Measurements from ENCODE around the gene CEBPB.

Gene CEBPB

GRCh38 chr20:50190251-50191064 lies at the start of gene CEBPB:
Gene CEBPB (plus strand): TSS chr20:50190830. CDS start chr20:50191034, 204 bp downstream.
- H3K4me1 ChIP-seq (ENCODE audit: control insufficient read depth, insufficient read depth, low read length): peaks cover 35% of the 10 kb centered on the region
- H3K27me3 ChIP-seq (ENCODE audit: control insufficient read depth in 1 of 2, insufficient read depth in 2 of 2, low read length in 2 of 2): no peaks in the 10 kb centered on the region
- H3K4me3 ChIP-seq (ENCODE audit: low read length in 2 of 2): peak within 1 kb of the TSS; percentile 88 to 98
- peak within 1 kb of the TSS; percentile 97 for H3K27ac ChIP-seq (ENCODE audit: low read length)
- peaks cover 8 to 14% of the 10 kb centered on the region in 2 donors for H3K36me3 ChIP-seq (ENCODE audit: control insufficient read depth in 2 of 2, insufficient read depth in 2 of 2, low read length in 2 of 2)
- peak within 1 kb of the TSS; percentile 97 to 100 for H3K9ac ChIP-seq (ENCODE audit: low read length in 2 of 2)
- H3K9me3 ChIP-seq (ENCODE audit: control insufficient read depth in 2 of 2, low read length in 2 of 2): no peaks in the 10 kb centered on the region

DNA sequence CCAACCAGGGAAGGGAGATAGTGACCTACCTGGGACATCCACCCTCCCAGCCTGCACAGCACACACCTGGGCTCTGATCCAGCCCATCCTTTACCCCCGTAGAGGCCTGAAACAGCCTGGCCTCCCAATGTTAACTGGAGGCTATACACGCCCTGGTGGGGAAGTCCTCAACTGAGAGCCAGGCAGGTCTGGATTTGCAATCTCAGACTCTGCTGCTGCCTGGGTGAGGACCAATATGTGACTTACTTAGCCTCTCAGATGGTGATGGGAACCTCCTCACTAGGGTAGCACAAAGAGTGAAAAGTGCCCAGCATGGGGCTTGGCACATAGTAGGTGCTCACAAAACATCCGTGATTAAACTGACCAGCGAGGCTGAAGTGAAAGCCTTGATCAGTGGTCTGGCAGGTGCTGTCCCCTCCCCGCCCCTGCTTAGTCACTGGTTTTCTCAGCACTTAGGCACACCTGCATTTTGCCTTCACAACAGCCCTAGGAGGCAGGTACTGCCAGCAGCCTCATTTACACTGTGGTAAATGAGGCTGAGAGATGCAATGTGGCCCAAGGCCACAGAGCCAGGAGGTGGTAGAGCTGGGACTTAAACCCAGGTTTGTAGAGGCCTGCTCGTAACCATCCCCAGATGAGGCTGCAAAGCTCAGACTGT lies 49.5 kb upstream of the CEBPB start:
- no peaks in the 10 kb centered on the region for H3K27me3 ChIP-seq (ENCODE audit: control insufficient read depth in 1 of 2, insufficient read depth in 2 of 2, low read length in 2 of 2)
- H3K9me3 ChIP-seq (ENCODE audit: control insufficient read depth in 2 of 2, low read length in 2 of 2): no peaks in the 10 kb centered on the region
- H3K4me1 ChIP-seq (ENCODE audit: control insufficient read depth, insufficient read depth, low read length): peaks cover 20% of the 10 kb centered on the region
- peaks cover 12 to 25% of the 10 kb centered on the region in 2 donors for H3K36me3 ChIP-seq (ENCODE audit: control insufficient read depth in 2 of 2, insufficient read depth in 2 of 2, low read length in 2 of 2)
- no peak overlapping the region for H3K4me3 ChIP-seq (ENCODE audit: low read length in 2 of 2)
- H3K27ac ChIP-seq (ENCODE audit: low read length): no peak overlapping the region
- H3K9ac ChIP-seq (ENCODE audit: low read length in 2 of 2): no peak overlapping the region

GRCh38 chr20:50141811-50142561 lies 48.6 kb upstream of the CEBPB start:
- Histone ChIP-seq H3K9me3 (ENCODE audit: control insufficient read depth in 2 of 2, low read length in 2 of 2) (no peaks in the 10 kb centered on the region), H3K9ac (ENCODE audit: low read length in 2 of 2) (no peak overlapping the region), H3K27ac (ENCODE audit: low read length) (no peak overlapping the region), H3K4me3 (ENCODE audit: low read length in 2 of 2) (no peak overlapping the region), H3K27me3 (ENCODE audit: control insufficient read depth in 1 of 2, insufficient read depth in 2 of 2, low read length in 2 of 2) (no peaks in the 10 kb centered on the region), H3K4me1 (ENCODE audit: control insufficient read depth, insufficient read depth, low read length) (peaks cover 23% of the 10 kb centered on the region), H3K36me3 (ENCODE audit: control insufficient read depth in 2 of 2, insufficient read depth in 2 of 2, low read length in 2 of 2) (peaks cover 12 to 25% of the 10 kb centered on the region in 2 donors)

DNA sequence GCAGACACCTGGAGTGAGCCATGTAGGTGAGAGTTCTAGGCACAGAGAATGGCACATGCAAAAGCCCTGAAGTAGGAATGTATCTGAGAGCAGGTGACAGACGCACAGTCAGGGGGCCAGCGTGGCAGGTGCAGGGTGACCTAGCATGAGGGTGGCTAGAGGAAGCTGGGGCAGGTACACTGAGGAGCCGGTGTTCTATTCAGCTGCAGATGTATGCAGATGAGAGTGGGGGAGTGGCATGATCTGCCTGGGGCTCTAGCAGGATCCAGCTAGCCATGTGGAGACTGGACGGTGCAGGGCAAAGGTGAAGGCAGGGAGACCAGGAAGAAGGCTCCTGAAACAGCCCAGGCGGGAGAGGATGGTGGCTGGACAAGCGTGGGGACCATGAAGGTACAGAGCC lies 47.8 kb upstream of the CEBPB start:
- Histone ChIP-seq H3K36me3 (ENCODE audit: control insufficient read depth in 2 of 2, insufficient read depth in 2 of 2, low read length in 2 of 2) (peaks cover 17 to 25% of the 10 kb centered on the region in 2 donors), H3K27ac (ENCODE audit: low read length) (no peak overlapping the region), H3K4me1 (ENCODE audit: control insufficient read depth, insufficient read depth, low read length) (peaks cover 25% of the 10 kb centered on the region), H3K9me3 (ENCODE audit: control insufficient read depth in 2 of 2, low read length in 2 of 2) (no peaks in the 10 kb centered on the region), H3K27me3 (ENCODE audit: control insufficient read depth in 1 of 2, insufficient read depth in 2 of 2, low read length in 2 of 2) (no peaks in the 10 kb centered on the region), H3K4me3 (ENCODE audit: low read length in 2 of 2) (no peak overlapping the region), H3K9ac (ENCODE audit: low read length in 2 of 2) (peak overlapping the region in 1 of 2 donors; percentile 36)

DNA sequence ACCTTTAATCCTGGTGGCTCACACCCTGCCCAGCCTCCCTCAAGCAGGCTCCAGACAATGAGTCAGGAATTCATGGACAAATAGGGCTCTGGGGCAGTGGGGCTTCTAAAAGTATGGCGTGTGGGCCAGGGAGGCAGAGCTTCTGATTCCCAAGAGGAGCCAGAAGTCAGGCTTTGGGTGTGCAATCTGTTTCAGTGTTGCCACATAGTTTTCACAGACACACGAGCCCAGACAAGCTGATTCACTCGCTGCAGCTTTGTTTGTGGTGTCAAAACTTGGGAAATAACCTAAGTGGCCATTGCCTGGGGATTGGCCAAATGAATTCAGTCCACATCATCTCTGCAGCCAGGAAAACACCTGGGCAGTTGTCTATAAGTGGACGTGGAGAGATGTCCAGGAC lies 46.3 kb upstream of the CEBPB start:
- Histone ChIP-seq H3K4me1 (ENCODE audit: control insufficient read depth, insufficient read depth, low read length) (peaks cover 27% of the 10 kb centered on the region), H3K4me3 (ENCODE audit: low read length in 2 of 2) (no peak overlapping the region), H3K9me3 (ENCODE audit: control insufficient read depth in 2 of 2, low read length in 2 of 2) (no peaks in the 10 kb centered on the region), H3K9ac (ENCODE audit: low read length in 2 of 2) (peak overlapping the region in 1 of 2 donors; percentile 21), H3K27me3 (ENCODE audit: control insufficient read depth in 1 of 2, insufficient read depth in 2 of 2, low read length in 2 of 2) (no peaks in the 10 kb centered on the region), H3K36me3 (ENCODE audit: control insufficient read depth in 2 of 2, insufficient read depth in 2 of 2, low read length in 2 of 2) (peaks cover 17 to 25% of the 10 kb centered on the region in 2 donors), H3K27ac (ENCODE audit: low read length) (no peak overlapping the region)

- Histone ChIP-seq H3K9ac (ENCODE audit: low read length in 2 of 2) (no peak overlapping the region), H3K9me3 (ENCODE audit: control insufficient read depth in 2 of 2, low read length in 2 of 2) (no peaks in the 10 kb centered on the region), H3K4me3 (ENCODE audit: low read length in 2 of 2) (no peak overlapping the region), H3K27me3 (ENCODE audit: control insufficient read depth in 1 of 2, insufficient read depth in 2 of 2, low read length in 2 of 2) (no peaks in the 10 kb centered on the region), H3K4me1 (ENCODE audit: control insufficient read depth, insufficient read depth, low read length) (peaks cover 36% of the 10 kb centered on the region), H3K27ac (ENCODE audit: low read length) (no peak overlapping the region), H3K36me3 (ENCODE audit: control insufficient read depth in 2 of 2, insufficient read depth in 2 of 2, low read length in 2 of 2) (peaks cover 17 to 24% of the 10 kb centered on the region in 2 donors)
These were observed 45.1 kb upstream of the CEBPB start for GRCh38 chr20:50145566-50145965.

DNA sequence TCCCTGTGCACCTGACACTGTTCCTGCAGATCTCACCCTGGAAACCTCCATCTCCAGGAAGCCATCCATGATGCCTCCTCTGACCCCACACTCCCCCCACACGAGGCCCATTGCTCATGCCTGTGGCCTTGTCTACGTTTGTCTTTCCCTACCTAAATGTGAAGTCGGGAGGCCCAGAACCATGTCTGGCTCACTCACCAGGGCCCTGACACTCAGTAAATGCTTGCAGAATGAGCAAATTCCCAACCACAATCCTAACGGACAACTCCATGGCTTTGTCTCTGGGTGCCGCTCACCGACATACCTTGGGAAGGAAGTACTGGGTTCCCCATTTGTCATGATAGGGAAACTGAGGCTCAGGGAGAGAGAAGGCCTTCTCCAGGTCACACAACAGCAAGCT lies 44.4 kb upstream of the CEBPB start:
- Histone ChIP-seq H3K4me3 (ENCODE audit: low read length in 2 of 2) (no peak overlapping the region), H3K9ac (ENCODE audit: low read length in 2 of 2) (no peak overlapping the region), H3K9me3 (ENCODE audit: control insufficient read depth in 2 of 2, low read length in 2 of 2) (no peaks in the 10 kb centered on the region), H3K27ac (ENCODE audit: low read length) (no peak overlapping the region), H3K27me3 (ENCODE audit: control insufficient read depth in 1 of 2, insufficient read depth in 2 of 2, low read length in 2 of 2) (no peaks in the 10 kb centered on the region), H3K4me1 (ENCODE audit: control insufficient read depth, insufficient read depth, low read length) (peaks cover 40% of the 10 kb centered on the region), H3K36me3 (ENCODE audit: control insufficient read depth in 2 of 2, insufficient read depth in 2 of 2, low read length in 2 of 2) (peaks cover 17 to 19% of the 10 kb centered on the region in 2 donors)

- no peaks in the 10 kb centered on the region for H3K27me3 ChIP-seq (ENCODE audit: control insufficient read depth in 1 of 2, insufficient read depth in 2 of 2, low read length in 2 of 2)
- H3K9me3 ChIP-seq (ENCODE audit: control insufficient read depth in 2 of 2, low read length in 2 of 2): no peaks in the 10 kb centered on the region
- H3K4me3 ChIP-seq (ENCODE audit: low read length in 2 of 2): no peak overlapping the region
- peak overlapping the region; percentile 24 for H3K27ac ChIP-seq (ENCODE audit: low read length)
- H3K36me3 ChIP-seq (ENCODE audit: control insufficient read depth in 2 of 2, insufficient read depth in 2 of 2, low read length in 2 of 2): peaks cover 12 to 15% of the 10 kb centered on the region in 2 donors
- peak overlapping the region in 1 of 2 donors; percentile 47 for H3K9ac ChIP-seq (ENCODE audit: low read length in 2 of 2)
- H3K4me1 ChIP-seq (ENCODE audit: control insufficient read depth, insufficient read depth, low read length): peaks cover 44% of the 10 kb centered on the region
These were observed 43.6 kb upstream of the CEBPB start for GRCh38 chr20:50146732-50147662.

DNA sequence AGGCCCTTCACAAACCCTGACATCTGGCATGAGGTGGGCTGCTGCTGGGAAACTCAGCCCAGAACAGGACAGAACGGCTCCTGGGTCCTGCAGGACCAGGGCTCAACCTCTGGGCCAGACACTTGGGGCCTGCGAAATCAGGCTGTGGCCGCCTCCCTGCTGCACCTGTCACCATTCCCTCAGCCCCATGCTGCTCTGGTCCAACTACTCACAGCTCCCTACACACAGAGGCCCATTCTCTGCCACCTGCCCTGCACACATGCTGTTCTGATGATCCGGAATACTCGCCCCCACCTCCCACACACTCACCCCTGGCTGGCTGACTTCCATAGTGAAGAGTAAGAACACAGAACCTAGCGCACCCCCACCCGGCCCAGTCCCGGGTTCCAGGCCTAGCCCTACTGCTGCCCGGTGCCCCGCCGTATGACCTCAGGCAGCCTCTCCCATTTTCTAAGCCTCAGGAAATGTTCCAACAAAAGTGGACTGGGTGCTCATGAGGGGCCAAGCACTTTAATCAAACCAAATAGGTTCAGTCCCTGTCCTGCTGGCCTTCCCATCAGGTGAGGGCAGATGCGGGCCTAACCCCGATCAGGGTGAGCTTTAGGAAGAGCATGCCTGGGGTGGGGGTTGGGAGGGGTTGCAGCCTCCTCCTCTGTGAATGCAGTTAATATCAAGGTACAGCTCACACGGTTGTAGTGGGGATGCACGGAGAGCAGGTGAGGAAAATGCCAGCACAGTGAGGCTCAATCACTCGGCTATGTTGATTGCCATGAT lies 41.0 kb upstream of the CEBPB start:
- no peak overlapping the region for H3K9ac ChIP-seq (ENCODE audit: low read length in 2 of 2)
- peaks cover 58% of the 10 kb centered on the region for H3K4me1 ChIP-seq (ENCODE audit: control insufficient read depth, insufficient read depth, low read length)

More for the DNA sequence above, 41.0 kb upstream of the CEBPB start:
- Histone ChIP-seq H3K36me3 (ENCODE audit: control insufficient read depth in 2 of 2, insufficient read depth in 2 of 2, low read length in 2 of 2) (peaks cover 0 to 5% of the 10 kb centered on the region in 2 donors), H3K4me3 (ENCODE audit: low read length in 2 of 2) (no peak overlapping the region), H3K27ac (ENCODE audit: low read length) (no peak overlapping the region), H3K9me3 (ENCODE audit: control insufficient read depth in 2 of 2, low read length in 2 of 2) (no peaks in the 10 kb centered on the region), H3K27me3 (ENCODE audit: control insufficient read depth in 1 of 2, insufficient read depth in 2 of 2, low read length in 2 of 2) (no peaks in the 10 kb centered on the region)
